ENCODE results near the gene MLYCD. TPM values are rescaled to one million over a fixed set of nuclear protein-coding genes. Genes with fewer than 3 reads are reported as not detected.
A peak's percentile ranks its signal among the peaks of the same experiment; 100 is the strongest.

The MLYCD gene
- total and polyA plus RNA-seq, 9 donors: 4.4 to 11.8 (median 7.6) TPM

DNA sequence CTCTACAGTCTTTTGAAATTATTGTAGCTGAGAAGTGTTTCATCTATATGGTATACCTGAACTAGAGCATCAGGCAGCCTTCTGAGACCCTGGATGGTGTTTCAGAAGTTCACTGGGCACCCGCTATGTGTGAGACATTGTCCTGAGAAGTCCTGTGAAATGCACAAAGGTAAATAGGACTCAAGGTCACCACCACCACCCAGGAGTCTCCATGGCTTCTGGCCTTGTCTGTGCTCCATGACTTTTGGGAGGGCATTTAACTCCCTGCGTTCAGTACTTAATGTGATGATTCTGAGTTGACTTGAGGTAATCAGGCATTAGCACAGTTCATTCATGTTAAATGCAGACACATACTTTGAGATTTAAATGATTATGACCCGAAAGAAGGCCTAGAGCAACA is 1.1 kb downstream of the MLYCD start:
- Histone ChIP-seq H3K36me3 (no peaks in the 10 kb centered on the region), H3K4me3 (peak overlapping the region; percentile 97), H3K27me3 (no peaks in the 10 kb centered on the region), H3K9me3 (no peaks in the 10 kb centered on the region), H3K27ac (peak overlapping the region in 1 of 2 donors; percentile 91), H3K4me1 (ENCODE audit: insufficient read depth) (peaks cover 17% of the 10 kb centered on the region)
- WGBS, 3 donors: 63 to 71% (median 70%) methylated on average over 3 of the region's 3 CpGs
- intact Hi-C loops (cut with DNase I): loop anchor here in 2 of 4 donors (5.0 to 10.0 kb wide), 2 partner anchors 52 to 75 kb away; partner anchors contain the start of gene OSGIN1 (in 1 of the 2)
- no peak for DNase-seq
- TF ChIP-seq EP300 (IDR thresholded peaks at IDR 0.05) (no peak), POLR2A (IDR thresholded peaks at IDR 0.05) (no peak)
- TF ChIP-seq, protein P1, sequence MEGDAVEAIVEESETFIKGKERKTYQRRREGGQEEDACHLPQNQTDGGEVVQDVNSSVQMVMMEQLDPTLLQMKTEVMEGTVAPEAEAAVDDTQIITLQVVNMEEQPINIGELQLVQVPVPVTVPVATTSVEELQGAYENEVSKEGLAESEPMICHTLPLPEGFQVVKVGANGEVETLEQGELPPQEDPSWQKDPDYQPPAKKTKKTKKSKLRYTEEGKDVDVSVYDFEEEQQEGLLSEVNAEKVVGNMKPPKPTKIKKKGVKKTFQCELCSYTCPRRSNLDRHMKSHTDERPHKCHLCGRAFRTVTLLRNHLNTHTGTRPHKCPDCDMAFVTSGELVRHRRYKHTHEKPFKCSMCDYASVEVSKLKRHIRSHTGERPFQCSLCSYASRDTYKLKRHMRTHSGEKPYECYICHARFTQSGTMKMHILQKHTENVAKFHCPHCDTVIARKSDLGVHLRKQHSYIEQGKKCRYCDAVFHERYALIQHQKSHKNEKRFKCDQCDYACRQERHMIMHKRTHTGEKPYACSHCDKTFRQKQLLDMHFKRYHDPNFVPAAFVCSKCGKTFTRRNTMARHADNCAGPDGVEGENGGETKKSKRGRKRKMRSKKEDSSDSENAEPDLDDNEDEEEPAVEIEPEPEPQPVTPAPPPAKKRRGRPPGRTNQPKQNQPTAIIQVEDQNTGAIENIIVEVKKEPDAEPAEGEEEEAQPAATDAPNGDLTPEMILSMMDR (IDR thresholded peaks at IDR 0.05): no peak

DNA sequence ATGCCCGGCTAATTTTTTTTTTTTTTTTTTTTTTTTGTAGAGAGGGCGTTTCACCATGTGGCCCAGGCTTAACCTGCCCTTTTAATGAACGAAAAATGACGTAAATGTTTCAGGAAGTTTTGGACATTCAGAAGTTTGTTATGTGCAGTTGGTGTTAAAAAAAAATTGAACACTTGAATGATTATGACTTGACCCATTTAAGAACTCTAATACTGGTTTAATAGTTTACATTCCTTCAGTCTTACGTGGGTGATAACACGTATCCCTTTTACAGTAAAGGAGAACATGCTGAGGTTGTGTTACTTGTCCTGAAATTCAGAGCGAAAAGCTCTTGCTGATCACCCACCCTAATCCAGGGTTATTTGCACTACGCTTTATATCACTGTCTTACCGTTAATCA is 1.7 kb downstream of the MLYCD start:
- no peak overlapping the region for H3K4me3 ChIP-seq
- no peak for TF ChIP-seq POLR2A (IDR thresholded peaks at IDR 0.05)
- H3K27ac ChIP-seq: no peak overlapping the region
- WGBS, 3 donors: 63 to 84% (median 77%) methylated on average over 9 of the region's 9 CpGs
- no peak for DNase-seq
- peaks cover 17% of the 10 kb centered on the region for H3K4me1 ChIP-seq (ENCODE audit: insufficient read depth)
- intact Hi-C loops (cut with DNase I): loop anchor here in 2 of 4 donors (5.0 to 10.0 kb wide), 2 partner anchors 52 to 76 kb away; partner anchors contain the start of gene OSGIN1 (in 1 of the 2)
- H3K36me3 ChIP-seq: no peaks in the 10 kb centered on the region
- H3K9me3 ChIP-seq: no peaks in the 10 kb centered on the region
- H3K27me3 ChIP-seq: no peaks in the 10 kb centered on the region

DNA sequence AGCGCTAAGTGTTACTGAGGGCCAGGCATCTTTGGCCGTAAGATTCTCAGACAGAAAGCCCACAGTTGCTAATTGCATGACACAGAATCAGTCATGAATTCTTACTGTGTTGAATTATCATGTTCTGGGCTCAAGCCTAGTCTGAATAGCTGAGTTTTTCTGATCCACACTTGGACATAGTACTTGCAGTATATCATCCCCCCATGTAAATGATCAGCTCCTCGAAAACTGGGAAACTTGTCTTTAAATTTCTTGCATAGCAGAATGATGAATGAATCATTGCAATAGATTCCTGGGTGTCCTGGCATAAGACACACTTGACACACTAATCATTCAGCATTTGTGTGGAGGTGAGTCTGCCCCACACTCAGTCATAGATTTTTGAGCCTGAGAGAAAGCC is 2.2 kb downstream of the MLYCD start:
- 91 to 94% (median 93%) methylated on average over 3 of the region's 3 CpGs for WGBS, 3 donors
- TF ChIP-seq POLR2A (IDR thresholded peaks at IDR 0.05) (no peak), EP300 (IDR thresholded peaks at IDR 0.05) (no peak)
- TF ChIP-seq, protein P1 (IDR thresholded peaks at IDR 0.05): no peak
- H3K27ac ChIP-seq: no peak overlapping the region
- intact Hi-C loops (cut with DNase I): loop anchor here in 2 of 4 donors (5.0 to 10.0 kb wide), 2 partner anchors 51 to 76 kb away; partner anchors contain the start of gene OSGIN1 (in 1 of the 2)
- no peaks in the 10 kb centered on the region for H3K27me3 ChIP-seq
- DNase-seq: no peak
- H3K4me1 ChIP-seq (ENCODE audit: insufficient read depth): peaks cover 18% of the 10 kb centered on the region
- H3K9me3 ChIP-seq: no peaks in the 10 kb centered on the region
- no peak overlapping the region for H3K4me3 ChIP-seq
- no peaks in the 10 kb centered on the region for H3K36me3 ChIP-seq

DNA sequence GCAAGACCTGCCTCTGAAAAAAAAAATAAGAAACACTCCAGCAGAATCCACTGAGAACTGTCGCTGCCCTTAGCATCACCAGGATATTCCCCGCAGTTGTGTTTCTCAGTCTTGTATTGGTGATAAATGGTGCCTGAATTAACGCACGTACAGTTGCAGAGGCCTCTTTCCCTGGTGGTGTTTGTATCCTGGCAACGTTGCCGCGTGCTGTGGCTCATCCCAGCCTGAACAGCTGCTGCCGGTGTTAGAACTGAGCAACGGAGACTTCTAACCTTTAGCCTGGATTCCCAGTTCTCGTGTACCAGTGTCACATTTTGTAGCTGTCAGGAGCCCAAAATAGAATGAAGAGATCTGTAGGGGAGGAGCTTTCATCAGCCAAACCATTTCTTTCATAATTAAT is 4.8 kb downstream of the MLYCD start:
- H3K9me3 ChIP-seq: no peaks in the 10 kb centered on the region
- intact Hi-C loops (cut with DNase I): loop anchor here in 2 of 4 donors (5.0 to 10.0 kb wide), 2 partner anchors 49 to 79 kb away; partner anchors contain the start of gene OSGIN1 (in 1 of the 2)
- H3K36me3 ChIP-seq: no peaks in the 10 kb centered on the region
- peak; percentile 57 to 78 (median 62) for DNase-seq
- no peak overlapping the region for H3K4me3 ChIP-seq
- H3K27ac ChIP-seq: no peak overlapping the region
- WGBS, 3 donors: 14 to 49% (median 15%) methylated on average over 10 of the region's 10 CpGs
- no peaks in the 10 kb centered on the region for H3K27me3 ChIP-seq
- TF ChIP-seq, protein P1 (IDR thresholded peaks at IDR 0.05): no peak
- no peak for TF ChIP-seq EP300 (IDR thresholded peaks at IDR 0.05)
- no peak for TF ChIP-seq POLR2A (IDR thresholded peaks at IDR 0.05)
- H3K4me1 ChIP-seq (ENCODE audit: insufficient read depth): peaks cover 14% of the 10 kb centered on the region

DNA sequence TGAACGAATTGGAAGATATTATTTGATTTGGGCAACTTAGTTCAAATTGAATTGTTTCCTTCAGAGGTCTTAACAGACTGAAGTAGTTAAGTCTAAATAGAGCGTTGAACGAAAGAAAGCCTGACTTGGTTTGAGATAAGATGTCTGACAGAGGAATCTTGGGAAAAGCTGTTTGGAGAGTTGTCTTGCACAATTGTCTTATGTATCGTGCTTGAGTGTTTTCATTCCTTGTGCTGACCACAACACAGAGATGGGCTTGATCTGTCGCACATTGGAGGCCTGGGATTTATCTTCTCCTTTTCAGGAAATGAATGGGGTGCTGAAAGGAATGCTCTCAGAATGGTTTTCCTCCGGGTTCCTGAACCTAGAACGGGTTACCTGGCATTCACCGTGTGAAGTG is 7.8 kb downstream of the MLYCD start:
- no peak overlapping the region for H3K27ac ChIP-seq
- DNase-seq: no peak
- TF ChIP-seq EP300 (IDR thresholded peaks at IDR 0.05) (no peak), POLR2A (IDR thresholded peaks at IDR 0.05) (no peak)
- TF ChIP-seq, protein P1 (IDR thresholded peaks at IDR 0.05): no peak
- 21 to 43% (median 28%) methylated on average over 8 of the region's 8 CpGs for WGBS, 3 donors
- intact Hi-C loops (cut with DNase I): loop anchor here in 1 of 4 donors (10.0 kb wide), 1 partner anchor 82 kb away; no protein-coding TSS in a partner anchor
- H3K4me1 ChIP-seq (ENCODE audit: insufficient read depth): peaks cover 11% of the 10 kb centered on the region
- no peak overlapping the region for H3K4me3 ChIP-seq
- H3K27me3 ChIP-seq: no peaks in the 10 kb centered on the region
- H3K36me3 ChIP-seq: no peaks in the 10 kb centered on the region
- H3K9me3 ChIP-seq: no peaks in the 10 kb centered on the region

All from ovary (tissue), 9 donors.